Ecto neural progenitor cell (in vitro differentiated cells): ENCODE data around the gene G6PC2.
A peak's percentile ranks its signal among the peaks of the same experiment; 100 is the strongest.
"Not testable (repeated sequence)": the region's sequence is repeated elsewhere in the genome, so short reads cannot be mapped to it uniquely, and the experiment has no call there.

ENCODE experiments used
- DNase-seq: peaks from one replicate; pipeline ENCODE4 v3.0.0-alpha.2; 2018; ENCODE audit warnings: low spot score

The G6PC2 gene, protein sequence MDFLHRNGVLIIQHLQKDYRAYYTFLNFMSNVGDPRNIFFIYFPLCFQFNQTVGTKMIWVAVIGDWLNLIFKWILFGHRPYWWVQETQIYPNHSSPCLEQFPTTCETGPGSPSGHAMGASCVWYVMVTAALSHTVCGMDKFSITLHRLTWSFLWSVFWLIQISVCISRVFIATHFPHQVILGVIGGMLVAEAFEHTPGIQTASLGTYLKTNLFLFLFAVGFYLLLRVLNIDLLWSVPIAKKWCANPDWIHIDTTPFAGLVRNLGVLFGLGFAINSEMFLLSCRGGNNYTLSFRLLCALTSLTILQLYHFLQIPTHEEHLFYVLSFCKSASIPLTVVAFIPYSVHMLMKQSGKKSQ

DNA sequence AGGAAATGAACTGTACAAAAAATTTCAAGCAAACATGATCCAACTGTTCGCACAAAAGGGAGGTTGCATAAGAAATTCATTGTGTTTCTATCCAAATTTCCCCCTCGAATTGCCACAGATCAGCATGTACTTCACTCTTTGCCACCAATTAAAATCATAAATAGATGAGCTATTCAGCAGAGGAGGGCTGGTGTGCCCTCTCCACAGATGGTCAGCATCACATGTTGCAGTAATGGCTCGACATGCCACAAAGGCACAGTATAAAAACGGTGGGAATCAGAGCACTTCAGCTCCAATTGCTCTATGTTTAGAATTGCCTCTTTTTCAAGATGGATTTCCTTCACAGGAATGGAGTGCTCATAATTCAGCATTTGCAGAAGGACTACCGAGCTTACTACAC is at the start of gene G6PC2:
TSS of gene G6PC2 (plus strand) at position 289 of the 400 bp plus-strand sequence. CDS start at position 330, 41 bp downstream.
- DNase-seq, result no peak

DNA sequence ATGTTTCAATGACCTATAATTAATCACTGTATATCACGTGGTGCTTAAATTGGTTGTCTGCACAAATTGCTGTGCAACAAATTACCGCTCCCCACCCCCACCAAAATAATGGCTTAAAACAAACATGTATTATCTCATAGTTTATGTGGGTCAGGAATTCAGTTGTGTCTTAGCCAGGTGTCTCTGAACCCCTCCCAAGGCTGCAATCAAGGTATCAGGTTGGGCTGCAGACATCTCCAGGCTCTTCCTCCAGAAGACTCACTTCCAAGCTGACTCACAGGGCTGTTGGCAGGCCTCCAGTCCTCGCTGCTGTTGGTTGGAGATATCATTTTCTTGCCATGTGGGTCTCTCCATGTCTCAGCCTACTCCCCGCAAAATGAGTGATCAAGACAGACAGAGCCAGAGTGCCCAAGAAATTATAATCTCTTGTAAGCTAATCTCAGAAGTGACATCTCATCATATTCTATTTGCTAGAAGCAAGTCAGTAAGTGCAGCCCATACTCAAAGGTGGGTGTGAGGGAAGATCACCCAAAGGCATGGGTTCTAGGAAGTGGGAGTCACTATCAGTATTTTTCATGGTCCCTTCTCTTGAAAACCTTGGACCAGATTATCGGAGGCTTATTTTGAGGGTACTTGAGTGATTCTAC is 49.3 kb upstream of the G6PC2 start:
- no peak for DNase-seq

DNA sequence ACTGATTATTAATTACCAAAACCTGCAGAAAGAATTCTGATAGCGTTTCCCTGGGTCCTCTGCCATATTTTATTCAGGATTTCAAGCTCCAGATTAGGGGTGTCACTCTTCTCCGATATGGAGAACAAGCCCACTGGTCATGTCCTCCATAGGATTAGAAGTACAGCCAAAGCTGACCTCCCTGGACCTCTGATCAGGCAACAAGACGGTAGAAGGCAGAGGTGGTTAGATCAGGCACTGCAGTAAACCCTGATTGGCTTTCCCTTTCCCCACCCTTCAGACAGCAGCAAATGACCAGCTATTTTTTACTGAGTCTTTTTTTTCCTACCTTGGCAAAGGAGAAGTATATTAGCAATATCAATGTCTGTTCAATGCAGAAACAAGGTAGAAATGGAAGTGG is 48.6 kb upstream of the G6PC2 start:
- DNase-seq, result no peak

DNA sequence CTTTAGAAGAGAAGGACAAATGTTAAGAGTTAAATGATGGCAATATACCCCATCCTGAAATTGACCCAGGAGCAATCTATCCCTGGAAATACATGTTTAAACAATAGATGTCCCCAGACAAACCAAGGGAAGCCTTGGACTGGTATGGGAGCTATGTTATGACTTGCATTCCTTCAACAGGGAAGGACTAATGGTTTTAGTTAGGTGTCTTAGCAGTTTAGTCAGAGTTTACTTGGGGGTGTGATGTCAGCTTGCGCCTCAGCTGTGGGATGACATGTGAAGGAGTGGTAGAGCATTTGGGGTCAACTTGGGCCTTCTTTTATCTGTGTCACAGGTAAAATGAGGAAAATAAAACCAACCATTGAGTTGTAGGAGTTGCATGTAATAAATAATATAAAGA is 47.6 kb upstream of the G6PC2 start:
- DNase-seq, result no peak

DNA sequence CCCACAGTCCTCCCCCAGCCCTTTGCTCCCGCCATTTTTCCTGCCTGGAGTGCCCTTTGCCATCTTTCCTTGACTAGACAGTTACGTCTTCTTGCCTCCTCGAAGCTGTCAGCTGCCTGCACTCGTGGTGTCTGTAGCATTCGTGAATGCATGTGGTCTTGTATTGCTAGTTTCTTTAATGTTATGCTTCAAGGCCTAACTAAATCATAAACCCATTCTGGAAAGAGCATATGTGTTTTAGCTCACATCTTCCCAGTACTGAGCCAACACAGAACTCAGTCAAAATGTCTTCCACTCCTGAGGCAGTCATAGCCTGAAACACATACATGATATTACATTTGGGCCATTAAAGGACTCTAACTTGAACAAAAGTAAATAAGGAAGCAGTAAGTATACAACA is 46.4 kb upstream of the G6PC2 start:
- DNase-seq, result no peak

DNA sequence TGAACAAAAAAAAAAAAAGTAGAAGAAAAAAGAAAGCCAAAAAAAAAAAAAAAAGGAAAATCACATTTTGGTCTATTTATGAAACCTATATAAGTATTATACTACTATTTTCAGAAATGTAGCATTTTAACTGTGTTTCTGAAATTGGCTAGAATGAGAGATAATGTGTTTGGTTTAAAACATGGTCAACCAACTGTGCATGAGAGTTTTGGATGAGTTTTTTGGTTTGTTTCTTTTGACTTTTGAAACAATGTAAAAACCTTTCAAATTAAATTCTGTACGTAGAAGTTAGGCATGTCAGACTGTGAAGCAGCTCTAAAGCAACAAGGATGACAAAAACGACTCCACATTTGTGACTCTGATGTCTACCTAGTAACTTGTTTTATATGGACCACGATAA is 45.5 kb upstream of the G6PC2 start:
- no peak for DNase-seq

DNA sequence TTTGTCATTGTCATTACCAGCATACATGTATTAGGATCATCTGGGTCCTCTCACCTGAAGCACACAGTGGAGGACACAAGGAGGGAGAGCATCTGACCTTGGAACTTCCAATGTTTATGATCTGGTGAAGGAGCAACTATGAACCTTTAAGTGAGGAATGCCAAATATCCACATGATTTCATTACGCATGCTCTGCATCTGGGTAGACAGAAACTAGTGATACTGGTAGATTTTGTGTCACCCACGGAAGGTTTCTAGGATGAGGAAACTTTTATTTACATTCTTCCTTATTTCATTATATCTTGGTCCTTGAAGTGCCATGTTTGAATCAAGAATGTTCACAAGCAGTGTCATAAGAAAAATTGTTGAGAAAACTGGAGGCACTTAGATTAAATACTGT is 42.9 kb upstream of the G6PC2 start:
- no peak for DNase-seq

DNA sequence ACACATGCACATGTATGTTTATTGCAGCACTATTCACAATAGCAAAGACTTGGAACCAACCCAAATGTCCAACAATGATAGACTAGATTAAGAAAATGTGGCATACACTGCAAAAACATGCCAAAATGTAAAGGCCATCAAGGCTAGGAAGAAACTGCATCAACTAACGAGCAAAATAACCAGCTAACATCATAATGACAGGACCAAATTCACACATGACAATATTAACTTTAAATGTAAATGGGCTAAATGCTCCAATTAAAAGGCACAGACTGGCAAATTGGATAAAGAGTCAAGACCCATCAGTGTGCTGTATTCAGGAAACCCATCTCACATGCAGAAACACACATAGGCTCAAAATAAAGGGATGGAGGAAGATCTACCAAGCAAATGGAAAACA is 33.9 kb upstream of the G6PC2 start:
- not testable (repeated sequence) for DNase-seq

DNA sequence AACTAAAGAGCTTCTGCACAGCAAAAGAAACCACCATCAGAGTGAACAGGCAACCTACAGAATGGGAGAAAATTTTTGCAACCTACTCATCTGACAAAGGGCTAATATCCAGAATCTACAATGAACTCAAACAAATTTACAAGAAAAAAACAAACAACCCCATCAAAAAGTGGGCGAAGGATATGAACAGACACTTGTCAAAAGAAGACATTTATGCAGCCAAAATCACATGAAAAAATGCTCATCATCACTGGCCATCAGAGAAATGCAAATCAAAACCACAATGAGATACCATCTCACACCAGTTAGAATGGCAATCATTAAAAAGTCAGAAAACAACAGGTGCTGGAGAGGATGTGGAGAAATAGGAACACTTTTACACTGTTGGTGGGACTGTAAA is 30.7 kb upstream of the G6PC2 start:
- not testable (repeated sequence) for DNase-seq

DNA sequence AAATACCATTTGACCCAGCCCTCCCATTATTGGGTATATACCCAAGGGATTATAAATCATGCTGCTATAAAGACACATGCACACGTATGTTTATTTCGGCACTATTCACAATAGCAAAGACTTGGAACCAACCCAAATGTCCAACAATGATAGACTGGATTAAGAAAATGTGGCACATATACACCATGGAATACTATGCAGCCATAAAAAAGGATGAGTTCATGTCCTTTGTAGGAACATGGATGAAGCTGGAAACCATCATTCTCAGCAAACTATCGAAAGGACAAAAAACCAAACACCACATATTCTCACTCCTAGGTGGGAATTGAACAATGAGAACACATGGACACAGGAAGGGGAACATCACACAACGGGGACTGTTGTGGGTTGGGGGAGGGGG is 30.3 kb upstream of the G6PC2 start:
- DNase-seq, result not testable (repeated sequence)

DNA sequence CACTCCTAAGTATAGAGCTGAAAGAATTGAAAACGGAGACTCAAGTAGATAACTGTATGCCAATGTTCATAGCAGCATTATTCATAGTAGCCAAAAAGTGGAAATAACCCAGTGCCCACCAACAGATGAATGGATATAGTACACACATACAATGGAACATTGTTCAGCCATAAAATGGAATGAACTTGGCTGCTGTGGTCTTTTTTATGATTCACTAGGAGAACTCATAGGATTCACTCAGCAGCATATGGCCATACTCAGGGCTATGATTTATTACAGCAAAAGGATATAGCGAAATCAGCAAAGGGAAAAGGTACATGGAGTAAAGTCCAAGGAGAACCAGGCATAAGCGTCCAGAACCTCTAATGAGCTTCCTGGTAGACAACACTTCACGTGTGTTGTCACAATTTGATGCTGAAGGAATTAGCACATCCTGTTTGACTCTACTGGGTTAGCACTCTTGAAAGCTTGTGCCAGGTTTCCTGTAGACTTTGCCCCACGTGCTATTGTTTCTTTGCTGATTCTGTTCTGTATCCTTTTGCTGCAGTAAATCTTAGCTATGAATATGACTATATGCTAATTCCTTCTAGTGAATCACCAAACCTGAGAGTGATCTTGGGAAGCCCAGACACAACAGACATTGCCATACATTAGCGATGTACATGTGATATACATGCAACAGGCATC is 26.6 kb upstream of the G6PC2 start:
- no peak for DNase-seq

DNA sequence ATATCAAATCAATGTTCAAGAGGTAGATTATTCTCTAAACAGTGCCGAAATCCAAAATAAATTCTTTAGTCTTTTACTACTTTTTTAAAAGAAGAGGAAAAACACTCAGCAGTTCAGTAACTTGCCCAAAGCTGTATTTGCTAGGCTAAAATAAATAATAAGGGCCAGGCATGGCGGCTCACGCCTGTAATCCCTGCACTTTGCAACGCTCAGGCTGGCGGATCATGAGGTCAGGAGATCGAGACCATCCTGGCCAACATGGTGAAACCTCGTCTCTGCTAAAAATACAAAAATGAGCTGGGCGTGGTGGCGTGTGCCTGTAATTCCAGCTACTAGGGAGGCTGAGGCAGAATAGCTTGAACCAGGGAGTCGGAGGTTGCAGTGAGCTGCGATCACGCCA is 18.9 kb upstream of the G6PC2 start:
- not testable (repeated sequence) for DNase-seq

DNA sequence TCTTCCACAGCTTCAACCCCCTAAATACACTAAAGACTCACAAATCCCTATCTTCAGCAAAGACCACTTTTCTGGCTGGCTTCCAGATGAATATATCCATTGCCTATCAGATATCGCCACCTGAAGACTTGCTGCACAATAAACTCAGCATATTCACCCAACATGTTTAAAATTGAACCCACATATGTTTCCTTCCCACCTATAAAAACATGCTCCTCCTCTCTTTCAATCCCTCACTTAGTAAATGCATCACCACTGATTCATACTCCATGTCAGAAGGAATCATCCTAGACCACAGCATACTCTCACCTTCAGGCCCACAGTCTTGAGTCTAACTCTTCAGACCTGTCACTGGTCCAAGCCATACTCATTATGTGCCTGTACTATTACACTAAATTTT is 16.1 kb upstream of the G6PC2 start:
- DNase-seq, result no peak

DNA sequence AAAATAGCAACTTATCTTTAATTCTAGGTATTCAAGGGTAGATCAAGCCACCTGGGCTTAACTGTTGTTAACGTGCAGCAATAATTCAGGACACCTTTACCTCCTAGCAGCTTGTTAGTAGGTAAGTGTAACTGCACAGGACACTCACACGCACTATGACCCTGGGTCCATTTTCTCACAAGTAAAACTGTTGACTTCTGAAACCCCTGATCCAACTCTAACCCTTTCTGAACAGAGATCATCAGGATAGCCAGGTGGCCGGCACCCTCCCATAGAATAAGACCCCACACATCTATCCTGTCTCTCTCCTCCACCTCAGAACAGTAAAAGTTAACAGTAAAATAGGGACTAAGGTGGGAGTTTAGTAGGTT is 11.5 kb upstream of the G6PC2 start:
- no peak for DNase-seq

DNA sequence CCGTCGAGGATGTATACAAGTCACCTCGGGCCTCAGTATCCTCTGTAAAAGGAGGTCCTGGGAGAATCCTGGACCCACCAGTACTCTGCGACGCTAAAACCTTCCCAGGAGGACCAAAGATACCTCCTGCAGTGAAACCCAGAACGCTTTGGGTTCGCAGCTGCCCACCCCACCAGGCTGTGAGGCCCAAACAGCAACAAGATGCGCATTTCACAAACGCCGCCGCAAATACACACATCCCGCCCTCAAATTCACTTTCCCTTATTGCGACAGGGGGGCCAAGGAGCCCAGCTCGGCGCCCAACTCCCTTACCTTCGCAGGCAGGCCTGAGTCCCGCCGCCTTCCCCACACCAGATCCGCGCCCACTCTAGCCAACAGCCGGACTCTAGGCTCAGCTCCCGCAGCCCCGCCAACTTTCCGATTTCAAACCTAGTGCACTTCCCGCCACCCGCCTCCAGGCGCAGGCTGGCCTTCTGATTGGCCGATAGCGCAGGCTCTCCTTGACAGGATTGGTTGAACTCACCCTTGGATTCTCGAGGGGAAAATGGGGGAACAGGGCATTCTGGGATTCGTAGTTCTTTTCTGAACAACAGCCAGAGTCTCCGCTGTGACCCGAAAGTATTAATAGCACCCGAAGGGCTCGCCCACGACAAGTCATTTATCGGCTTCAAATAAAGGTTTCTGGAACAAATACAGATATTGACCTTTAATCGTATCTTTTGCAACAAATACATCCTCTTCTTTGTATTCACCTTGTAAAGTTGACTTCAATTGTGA is 10.9 kb upstream of the G6PC2 start, which contains the start of gene SPC25:
TSS of gene SPC25 (minus strand) at position 425 of the 777 bp plus-strand sequence. CDS start 911 bp downstream, outside the sequence.
- peak; percentile 94 for DNase-seq

DNA sequence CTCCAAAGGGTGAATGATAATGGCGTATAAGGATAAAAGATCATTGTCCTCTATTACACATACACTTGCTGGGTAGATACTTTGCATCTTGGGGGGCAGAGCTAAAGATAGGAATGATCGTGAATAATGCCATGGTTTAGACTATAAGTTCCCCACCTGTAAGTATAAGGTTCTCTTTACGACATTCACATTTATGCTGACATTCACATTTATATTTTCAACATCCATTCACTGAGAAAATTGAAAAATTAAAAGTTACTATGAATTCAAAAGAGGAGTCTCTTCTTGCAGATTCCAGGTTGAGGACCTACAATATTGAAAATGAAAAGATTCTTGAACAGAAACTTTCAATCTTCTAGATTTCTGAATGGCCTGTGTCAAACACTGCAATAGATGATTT is 8.8 kb upstream of the G6PC2 start:
- no peak for DNase-seq

DNA sequence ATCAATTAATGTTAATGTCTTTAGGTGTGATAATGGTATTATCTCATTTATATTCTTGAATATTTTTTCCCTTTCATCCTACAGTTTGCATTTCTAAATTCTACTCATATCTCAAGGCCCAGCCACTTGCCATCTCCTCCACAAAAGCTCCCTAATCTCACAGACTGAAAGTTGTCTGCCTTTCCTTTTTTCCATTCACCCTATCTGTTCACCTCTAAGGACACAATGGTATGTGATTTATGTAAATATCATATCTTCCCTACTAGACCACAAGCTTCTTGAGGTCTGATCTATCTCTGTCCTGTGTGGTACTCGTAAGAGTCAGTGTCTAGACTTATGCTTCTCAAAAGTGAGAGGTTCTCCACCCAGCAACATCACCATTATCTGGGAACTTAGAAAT is 7.0 kb upstream of the G6PC2 start:
- DNase-seq, result no peak

DNA sequence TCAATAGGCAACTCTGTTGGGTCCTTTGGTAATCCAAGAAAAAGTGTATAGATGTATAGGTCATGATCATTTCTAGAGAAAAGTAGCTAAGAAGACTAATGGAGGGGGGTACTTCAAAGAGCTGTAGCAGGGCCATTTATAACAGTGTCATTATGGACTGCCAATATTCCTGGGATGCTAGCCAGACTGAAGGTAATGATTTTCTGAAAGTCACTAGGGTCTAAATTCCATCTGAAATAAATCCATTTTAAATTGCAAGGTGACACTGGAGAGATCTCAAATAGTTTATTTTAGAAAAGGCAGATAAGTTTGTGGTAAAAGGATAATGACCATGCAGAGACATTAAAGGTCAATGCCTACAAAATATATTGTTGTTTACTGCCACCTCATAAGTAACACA is 6.4 kb upstream of the G6PC2 start:
- no peak for DNase-seq

DNA sequence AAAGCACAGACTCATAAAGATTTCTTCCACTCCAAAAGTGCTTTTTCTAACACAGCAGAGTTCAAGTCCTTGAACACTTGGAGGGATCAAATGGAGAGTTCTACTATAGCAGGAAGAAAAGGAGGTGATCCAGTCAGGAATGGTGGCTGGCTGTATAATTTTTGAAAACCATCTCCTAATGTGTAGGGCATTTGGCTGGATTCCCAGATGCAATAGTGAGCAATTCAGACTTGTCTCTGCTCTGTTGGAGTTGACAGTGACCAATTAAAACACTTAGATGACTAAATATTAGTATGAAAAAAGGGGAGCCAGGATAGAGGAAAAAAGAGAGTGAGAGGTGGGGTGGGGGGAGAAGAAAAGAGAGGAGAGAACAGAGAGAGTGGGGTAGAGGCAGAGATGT is 5.3 kb upstream of the G6PC2 start:
- DNase-seq, result no peak

DNA sequence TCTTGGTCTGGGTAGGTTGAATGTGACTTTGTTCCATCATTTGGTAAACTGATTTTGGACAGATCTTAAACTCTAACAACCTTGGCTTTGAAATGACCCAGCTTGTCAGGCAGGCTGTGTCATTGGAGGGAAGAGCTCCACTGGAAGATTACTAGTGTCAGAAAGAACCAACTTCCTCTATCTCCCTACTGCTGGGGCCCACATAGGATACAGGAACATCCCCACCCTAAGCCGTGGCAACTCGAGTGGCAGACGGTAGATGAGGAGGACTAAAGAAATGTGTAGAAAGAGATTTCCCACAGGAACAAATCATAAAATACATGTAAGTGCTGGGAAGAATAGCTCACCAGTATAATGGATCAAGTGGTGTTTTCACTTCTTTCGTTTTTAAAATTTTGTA is 4.3 kb upstream of the G6PC2 start:
- no peak for DNase-seq

DNA sequence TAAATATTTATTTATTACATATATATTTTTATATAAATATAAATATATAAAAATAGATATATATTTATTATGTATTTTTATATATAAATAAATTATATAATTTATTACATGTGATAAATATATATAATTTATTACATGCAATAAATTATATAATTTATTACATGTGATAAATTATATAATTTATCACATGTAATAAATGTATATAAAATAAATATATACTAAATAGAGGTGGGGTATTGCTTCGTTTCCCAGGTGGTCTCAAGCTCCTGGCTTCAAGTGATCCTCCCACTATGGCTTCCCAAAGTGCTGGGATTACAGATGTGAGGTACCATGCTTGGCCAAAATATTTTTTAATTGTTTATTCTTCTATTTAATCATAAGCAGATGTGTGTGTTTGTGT is 3.6 kb upstream of the G6PC2 start:
- no peak for DNase-seq

DNA sequence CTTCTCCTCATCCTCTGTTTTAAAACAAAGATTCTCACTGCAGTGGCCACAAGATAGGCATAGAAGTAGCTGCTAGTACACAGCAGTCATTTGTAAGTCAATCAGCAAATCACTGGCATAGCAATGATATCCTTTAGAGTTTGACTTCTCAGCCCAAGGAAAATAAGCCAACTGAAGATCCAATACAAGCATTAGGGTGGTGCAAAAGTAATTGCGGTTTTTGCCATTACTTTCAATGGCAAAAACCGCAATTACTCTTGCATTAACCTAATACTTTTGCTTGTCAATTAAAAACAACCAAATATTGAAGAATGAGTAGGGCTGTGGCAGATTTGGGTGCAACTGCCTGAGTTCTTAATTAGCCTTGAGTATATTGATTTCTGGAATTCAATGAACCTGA is 2.8 kb downstream of the G6PC2 start:
- DNase-seq, result no peak
